ENCODE measurements around the gene TSC22D4.

- TF ChIP-seq CTCF (conservative IDR thresholded peaks at IDR 0.05) (no peak), EZH2 (IDR thresholded peaks at IDR 0.05; ENCODE audit: low read depth) (no peak)
Measured at GRCh38 chr7:100432053-100432452, 47.0 kb downstream of the TSC22D4 start.
